ENCODE data around the gene OR51B2.
"Not testable (repeated sequence)": the region's sequence is repeated elsewhere in the genome, so short reads cannot be mapped to it uniquely, and the experiment has no call there.

The OR51B2 gene

GRCh38 chr11:5363679-5364078 lies 39.6 kb upstream of the OR51B2 start:
- no peak for TF ChIP-seq CTCF (IDR thresholded peaks at IDR 0.05; ENCODE audit: insufficient read depth, low read depth, low read length, missing control alignments)
- no peak overlapping the region for H3K4me3 ChIP-seq (ENCODE audit: low read length)
- DNase-seq (ENCODE audit: low read depth) = no peak

GRCh38 chr11:5362017-5362625 lies 38.0 kb upstream of the OR51B2 start:
- H3K4me3 ChIP-seq (ENCODE audit: low read length) = no peak overlapping the region
- no peak for TF ChIP-seq CTCF (IDR thresholded peaks at IDR 0.05; ENCODE audit: insufficient read depth, low read depth, low read length, missing control alignments)

GRCh38 chr11:5356031-5356430 lies 31.9 kb upstream of the OR51B2 start:
- not testable (repeated sequence) for H3K4me3 ChIP-seq (ENCODE audit: low read length); DNase-seq (ENCODE audit: low read depth)

More at GRCh38 chr11:5362017-5362625, 38.0 kb upstream of the OR51B2 start:
- DNase-seq (ENCODE audit: low read depth) = no peak

- TF ChIP-seq CTCF (IDR thresholded peaks at IDR 0.05; ENCODE audit: insufficient read depth, low read depth, low read length, missing control alignments) = no peak
- DNase-seq (ENCODE audit: low read depth) = no peak
Observed at GRCh38 chr11:5351208-5351607, 27.1 kb upstream of the OR51B2 start, which contains the start of gene OR51B6. Gene OR51B6 (plus strand): TSS chr11:5351508. CDS start chr11:5351508, 0 bp downstream.

GRCh38 chr11:5349550-5349949 lies 25.5 kb upstream of the OR51B2 start:
- no peak for DNase-seq (ENCODE audit: low read depth)
- no peak for TF ChIP-seq CTCF (IDR thresholded peaks at IDR 0.05; ENCODE audit: insufficient read depth, low read depth, low read length, missing control alignments)
- H3K4me3 ChIP-seq (ENCODE audit: low read length) = no peak overlapping the region

More at GRCh38 chr11:5351208-5351607, 27.1 kb upstream of the OR51B2 start, which contains the start of gene OR51B6:
- H3K4me3 ChIP-seq (ENCODE audit: low read length) = no peak within 1 kb of the TSS

GRCh38 chr11:5348551-5349194 lies 24.6 kb upstream of the OR51B2 start:
- H3K4me3 ChIP-seq (ENCODE audit: low read length) = no peak overlapping the region
- TF ChIP-seq CTCF (IDR thresholded peaks at IDR 0.05; ENCODE audit: insufficient read depth, low read depth, low read length, missing control alignments) = no peak
- DNase-seq (ENCODE audit: low read depth) = no peak

GRCh38 chr11:5345831-5346230 lies 21.7 kb upstream of the OR51B2 start:
- no peak for DNase-seq (ENCODE audit: low read depth)
- no peak overlapping the region for H3K4me3 ChIP-seq (ENCODE audit: low read length)
- TF ChIP-seq CTCF (IDR thresholded peaks at IDR 0.05; ENCODE audit: insufficient read depth, low read depth, low read length, missing control alignments) = no peak
